ENCODE measurements around the gene TEKTIP1. TPM values are rescaled to one million over a fixed set of nuclear protein-coding genes. Genes with fewer than 3 reads are reported as not detected.

Gene TEKTIP1
- total RNA-seq, 1 donor from 2014 or later = 0.68 TPM

DNA sequence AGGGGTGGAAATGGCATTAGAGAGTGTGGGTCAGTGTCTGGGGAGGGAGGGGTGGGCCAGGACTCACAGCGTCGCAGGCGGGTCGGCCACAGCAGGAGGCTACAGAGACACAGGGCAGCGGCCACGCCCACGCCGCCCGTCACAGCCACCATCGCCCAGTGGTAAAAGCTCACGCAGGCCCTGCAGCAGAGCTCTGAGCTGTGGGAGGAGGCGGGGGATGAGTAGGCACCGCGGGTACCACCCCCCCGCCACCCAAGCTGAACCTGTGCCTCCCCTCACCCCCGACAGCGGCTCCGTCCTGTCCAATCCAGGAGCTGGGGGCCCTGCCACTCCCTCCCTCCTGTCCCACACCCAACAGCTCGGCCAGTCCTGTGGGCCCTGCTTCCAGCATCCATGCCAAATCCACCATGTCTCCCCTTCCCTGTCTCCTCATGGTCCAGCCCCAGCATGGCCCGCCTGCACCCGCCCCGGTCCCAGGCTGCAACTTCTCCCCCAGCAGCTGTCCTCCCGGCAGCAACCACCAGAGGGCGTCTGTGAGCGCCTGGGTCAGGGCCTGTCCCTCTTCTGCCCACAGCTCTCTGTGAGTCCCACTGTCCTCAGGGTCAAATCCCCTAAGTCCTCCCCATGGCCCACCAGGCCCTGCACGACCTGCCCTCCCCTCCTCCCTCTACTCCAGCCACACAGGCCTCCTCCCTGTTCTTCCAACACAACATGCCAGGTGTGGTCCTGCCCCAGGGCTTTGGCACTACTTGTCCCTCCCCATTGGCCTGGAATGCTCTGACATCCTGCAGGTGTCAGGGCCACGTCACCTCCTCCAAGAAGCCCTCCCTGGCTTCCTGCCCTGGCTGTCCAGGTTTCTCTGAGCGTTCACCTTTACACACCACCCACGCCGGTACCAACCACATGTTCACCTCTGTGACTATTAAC lies 6.0 kb downstream of the TEKTIP1 start:
- H3K4me2 ChIP-seq (ENCODE audit: low read length) = no peak overlapping the region
- H3K36me3 ChIP-seq (ENCODE audit: insufficient read depth, low read length) = peaks cover 3% of the 10 kb centered on the region
- Mint-ChIP-seq H3K4me3 (ENCODE audit: unreplicated experiment) (no peak overlapping the region), H3K27me3 (ENCODE audit: low read depth, unreplicated experiment) (no peaks in the 10 kb centered on the region), H3K36me3 (ENCODE audit: low read depth, unreplicated experiment) (peaks cover 1% of the 10 kb centered on the region), H3K4me1 (ENCODE audit: low read depth, unreplicated experiment) (no peaks in the 10 kb centered on the region), H3K9me3 (ENCODE audit: unreplicated experiment) (no peaks in the 10 kb centered on the region), H3K27ac (ENCODE audit: unreplicated experiment) (no peak overlapping the region)
- H3K4me1 ChIP-seq (ENCODE audit: insufficient read depth, low read length) = no peaks in the 10 kb centered on the region
- DNase-seq (ENCODE audit: low read depth) (no peak), FAIRE-seq (no peak)
- no peak overlapping the region for H3K9ac ChIP-seq (ENCODE audit: low read length)
- TF ChIP-seq EZH2 (IDR thresholded peaks at IDR 0.05; ENCODE audit: insufficient read depth, low read length) = no peak
- TF ChIP-seq, protein P1, sequence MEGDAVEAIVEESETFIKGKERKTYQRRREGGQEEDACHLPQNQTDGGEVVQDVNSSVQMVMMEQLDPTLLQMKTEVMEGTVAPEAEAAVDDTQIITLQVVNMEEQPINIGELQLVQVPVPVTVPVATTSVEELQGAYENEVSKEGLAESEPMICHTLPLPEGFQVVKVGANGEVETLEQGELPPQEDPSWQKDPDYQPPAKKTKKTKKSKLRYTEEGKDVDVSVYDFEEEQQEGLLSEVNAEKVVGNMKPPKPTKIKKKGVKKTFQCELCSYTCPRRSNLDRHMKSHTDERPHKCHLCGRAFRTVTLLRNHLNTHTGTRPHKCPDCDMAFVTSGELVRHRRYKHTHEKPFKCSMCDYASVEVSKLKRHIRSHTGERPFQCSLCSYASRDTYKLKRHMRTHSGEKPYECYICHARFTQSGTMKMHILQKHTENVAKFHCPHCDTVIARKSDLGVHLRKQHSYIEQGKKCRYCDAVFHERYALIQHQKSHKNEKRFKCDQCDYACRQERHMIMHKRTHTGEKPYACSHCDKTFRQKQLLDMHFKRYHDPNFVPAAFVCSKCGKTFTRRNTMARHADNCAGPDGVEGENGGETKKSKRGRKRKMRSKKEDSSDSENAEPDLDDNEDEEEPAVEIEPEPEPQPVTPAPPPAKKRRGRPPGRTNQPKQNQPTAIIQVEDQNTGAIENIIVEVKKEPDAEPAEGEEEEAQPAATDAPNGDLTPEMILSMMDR (IDR thresholded peaks at IDR 0.05; ENCODE audit: insufficient read depth, low read depth, low read length) = peak; percentile 61
- H3K27me3 ChIP-seq (ENCODE audit: insufficient read depth, low read length) = no peaks in the 10 kb centered on the region
- no peak overlapping the region for H3K27ac ChIP-seq (ENCODE audit: low read depth, low read length)
- no peak overlapping the region for H3K4me3 ChIP-seq (ENCODE audit: insufficient read depth, low read depth, low read length)
- H3K79me2 ChIP-seq (ENCODE audit: insufficient read depth, low read length) = no peaks in the 10 kb centered on the region
- H4K20me1 ChIP-seq (ENCODE audit: insufficient read depth, low read length) = peaks cover 61% of the 10 kb centered on the region
- no peak overlapping the region for H2AFZ ChIP-seq (ENCODE audit: low read depth, low read length)
- no peaks in the 10 kb centered on the region for H3K9me3 ChIP-seq (ENCODE audit: insufficient read depth, low read depth, low read length)

DNA sequence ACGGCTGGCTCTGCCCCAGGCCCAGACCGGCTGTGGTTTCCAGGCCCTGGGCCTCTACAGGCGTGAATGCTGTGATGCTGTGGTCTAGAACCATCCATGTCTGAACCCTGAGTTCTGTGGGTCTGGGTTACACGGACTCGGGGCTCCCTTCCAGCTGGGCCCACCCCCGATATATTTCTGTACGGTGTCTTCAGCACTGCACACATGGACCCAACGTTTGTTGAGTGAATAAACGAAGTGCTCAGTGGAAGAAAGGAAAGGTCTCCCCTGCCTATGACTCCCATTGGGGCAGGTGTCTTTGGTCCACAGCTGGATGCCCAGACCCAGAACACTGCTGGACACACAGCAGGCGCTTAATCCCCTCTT lies 6.7 kb downstream of the TEKTIP1 start:
- H3K4me1 ChIP-seq (ENCODE audit: insufficient read depth, low read length) = no peaks in the 10 kb centered on the region
- no peak overlapping the region for H3K4me2 ChIP-seq (ENCODE audit: low read length)
- H3K27me3 ChIP-seq (ENCODE audit: insufficient read depth, low read length) = no peaks in the 10 kb centered on the region
- FAIRE-seq (no peak), DNase-seq (ENCODE audit: low read depth) (no peak)
- H3K4me1 Mint-ChIP-seq (ENCODE audit: low read depth, unreplicated experiment) = no peaks in the 10 kb centered on the region
- H3K9ac ChIP-seq (ENCODE audit: low read length) = no peak overlapping the region
- no peak overlapping the region for H3K27ac Mint-ChIP-seq (ENCODE audit: unreplicated experiment)
- peaks cover 1% of the 10 kb centered on the region for H3K36me3 Mint-ChIP-seq (ENCODE audit: low read depth, unreplicated experiment)
- no peak overlapping the region for H3K4me3 ChIP-seq (ENCODE audit: insufficient read depth, low read depth, low read length)
- H4K20me1 ChIP-seq (ENCODE audit: insufficient read depth, low read length) = peaks cover 62% of the 10 kb centered on the region
- no peak overlapping the region for H3K4me3 Mint-ChIP-seq (ENCODE audit: unreplicated experiment)
- peaks cover 3% of the 10 kb centered on the region for H3K36me3 ChIP-seq (ENCODE audit: insufficient read depth, low read length)
- H3K9me3 Mint-ChIP-seq (ENCODE audit: unreplicated experiment) = no peaks in the 10 kb centered on the region
- TF ChIP-seq, protein P1 (IDR thresholded peaks at IDR 0.05; ENCODE audit: insufficient read depth, low read depth, low read length) = no peak
- TF ChIP-seq EZH2 (IDR thresholded peaks at IDR 0.05; ENCODE audit: insufficient read depth, low read length) = no peak
- no peak overlapping the region for H3K27ac ChIP-seq (ENCODE audit: low read depth, low read length)
- H3K9me3 ChIP-seq (ENCODE audit: insufficient read depth, low read depth, low read length) = no peaks in the 10 kb centered on the region
- H2AFZ ChIP-seq (ENCODE audit: low read depth, low read length) = no peak overlapping the region
- peaks cover 2% of the 10 kb centered on the region for H3K79me2 ChIP-seq (ENCODE audit: insufficient read depth, low read length)
- H3K27me3 Mint-ChIP-seq (ENCODE audit: low read depth, unreplicated experiment) = no peaks in the 10 kb centered on the region

DNA sequence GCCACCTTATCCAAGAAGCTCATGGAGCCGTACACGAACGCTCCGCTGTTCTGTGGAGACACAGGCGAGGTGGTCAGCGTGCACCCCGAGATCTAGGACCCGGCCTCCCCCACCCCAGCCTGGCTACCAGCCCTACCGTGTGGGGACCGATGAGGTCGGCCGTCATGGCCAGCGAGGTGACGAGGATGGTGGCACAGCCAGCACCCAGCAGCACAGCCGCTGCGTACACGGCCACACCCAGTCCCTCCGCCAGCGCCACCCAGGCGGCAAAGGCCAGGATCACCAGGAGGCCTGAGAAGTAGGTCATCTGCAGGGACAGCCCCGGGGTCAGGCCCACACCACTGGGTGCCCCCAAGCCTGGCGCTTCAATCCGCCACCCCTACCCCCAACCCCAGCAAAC lies 7.1 kb downstream of the TEKTIP1 start:
- H3K9ac ChIP-seq (ENCODE audit: low read length) = no peak overlapping the region
- H3K4me3 Mint-ChIP-seq (ENCODE audit: unreplicated experiment) = no peak overlapping the region
- FAIRE-seq (no peak), DNase-seq (ENCODE audit: low read depth) (no peak)
- H3K4me3 ChIP-seq (ENCODE audit: insufficient read depth, low read depth, low read length) = no peak overlapping the region
- H3K27me3 ChIP-seq (ENCODE audit: insufficient read depth, low read length) = no peaks in the 10 kb centered on the region
- H3K79me2 ChIP-seq (ENCODE audit: insufficient read depth, low read length) = peaks cover 6% of the 10 kb centered on the region
- no peaks in the 10 kb centered on the region for H3K9me3 Mint-ChIP-seq (ENCODE audit: unreplicated experiment)
- peaks cover 4% of the 10 kb centered on the region for H3K36me3 Mint-ChIP-seq (ENCODE audit: low read depth, unreplicated experiment)
- H3K4me1 Mint-ChIP-seq (ENCODE audit: low read depth, unreplicated experiment) = no peaks in the 10 kb centered on the region
- no peak overlapping the region for H3K4me2 ChIP-seq (ENCODE audit: low read length)
- no peak overlapping the region for H3K27ac ChIP-seq (ENCODE audit: low read depth, low read length)
- no peak overlapping the region for H3K27ac Mint-ChIP-seq (ENCODE audit: unreplicated experiment)
- peaks cover 3% of the 10 kb centered on the region for H3K36me3 ChIP-seq (ENCODE audit: insufficient read depth, low read length)
- H2AFZ ChIP-seq (ENCODE audit: low read depth, low read length) = no peak overlapping the region
- peaks cover 67% of the 10 kb centered on the region for H4K20me1 ChIP-seq (ENCODE audit: insufficient read depth, low read length)
- H3K9me3 ChIP-seq (ENCODE audit: insufficient read depth, low read depth, low read length) = no peaks in the 10 kb centered on the region
- no peaks in the 10 kb centered on the region for H3K27me3 Mint-ChIP-seq (ENCODE audit: low read depth, unreplicated experiment)
- no peaks in the 10 kb centered on the region for H3K4me1 ChIP-seq (ENCODE audit: insufficient read depth, low read length)
- no peak for TF ChIP-seq EZH2 (IDR thresholded peaks at IDR 0.05; ENCODE audit: insufficient read depth, low read length)
- TF ChIP-seq, protein P1 (IDR thresholded peaks at IDR 0.05; ENCODE audit: insufficient read depth, low read depth, low read length) = no peak
